BJ (cell line): ENCODE data around the gene PLA2G2D. TPM values are rescaled to one million over a fixed set of nuclear protein-coding genes. Genes with fewer than 3 reads are reported as not detected.

Experiments used
- CTCF ChIA-PET: fragments of 350-600 bp; formaldehyde crosslinking; extraction: SDS; loops from one replicate; lab custom pipeline; 2021; ENCODE audit warnings: antibody characterized with exemption, inconsistent platforms; lab: Yijun Ruan, JAX
- POLR2A ChIA-PET: fragments of 300-600 bp; sonication (Branson Sonifier 250); formaldehyde crosslinking; extraction: SDS; loops from one replicate; lab custom pipeline; 2021; ENCODE audit warnings: antibody characterized with exemption; lab: Charles Lee
- DNase-seq: peaks from one replicate; pipeline ENCODE4 v3.0.0-alpha.2; 2011; ENCODE audit warnings: low read depth
- H3K27me3 ChIP-seq: 2 replicates; pipeline ENCODE4 v1.6.0; 2011; ENCODE audit warnings: low read length; ENCODE audit not compliant: control insufficient read depth, insufficient read depth
- H3K36me3 ChIP-seq: 2 replicates; pipeline ENCODE4 v1.5.1; 2011; ENCODE audit warnings: low read length; ENCODE audit not compliant: control insufficient read depth, insufficient read depth
- H3K4me3 ChIP-seq: 2 replicates; pipeline ENCODE4 v1.5.1; 2011; ENCODE audit warnings: low read depth, mild to moderate bottlenecking, control low read depth, low read length
- CTCF ChIP-seq: IDR thresholded peaks from 2 replicates; pipeline ENCODE4 v1.5.1; 2011; ENCODE audit warnings: low read depth, mild to moderate bottlenecking, control low read depth, inconsistent platforms, low read length, moderate library complexity; ENCODE audit not compliant: insufficient read depth
- polyA plus RNA-seq: library from polyadenylated mRNA; depleted of rRNA; stranded (reverse); fragments of >200 nt; gene quantifications from 2 replicates; pipeline ENCODE4 v1.2.3, GENCODE V29; 2011

The PLA2G2D gene
- polyA plus RNA-seq, 1 experiment: not detected

GRCh38 chr1:20073256-20073655 is 46.1 kb downstream of the PLA2G2D start:
- CTCF ChIA-PET: no interaction called here
- no peaks in the 10 kb centered on the region; the same call in 1 of the 2 replicates for H3K27me3 ChIP-seq
- POLR2A ChIA-PET: no interaction called here
- no peak for TF ChIP-seq CTCF
- H3K36me3 ChIP-seq: no peaks in the 10 kb centered on the region
- DNase-seq: no peak
- H3K4me3 ChIP-seq: no peak overlapping the region

GRCh38 chr1:20072771-20073170 is 46.6 kb downstream of the PLA2G2D start:
- Histone ChIP-seq H3K27me3 (no peaks in the 10 kb centered on the region; the same call in 1 of the 2 replicates), H3K4me3 (no peak overlapping the region), H3K36me3 (no peaks in the 10 kb centered on the region)
- no peak for TF ChIP-seq CTCF
- ChIA-PET CTCF (no interaction called here), POLR2A (no interaction called here)
- DNase-seq: no peak

GRCh38 chr1:20071416-20071815 is 47.9 kb downstream of the PLA2G2D start:
- ChIA-PET POLR2A (no interaction called here), CTCF (interaction anchor here (0.7 to 0.8 kb wide), 2 partner anchors 8 to 16 kb away, joined by 3 to 4 read pairs; no protein-coding TSS in a partner anchor)
- no peaks in the 10 kb centered on the region; the same call in 1 of the 2 replicates for H3K27me3 ChIP-seq
- no peak overlapping the region for H3K4me3 ChIP-seq
- TF ChIP-seq CTCF: no peak
- no peaks in the 10 kb centered on the region for H3K36me3 ChIP-seq
- no peak for DNase-seq

- DNase-seq: no peak
- POLR2A ChIA-PET: no interaction called here
- no peaks in the 10 kb centered on the region for H3K36me3 ChIP-seq
- no peak overlapping the region for H3K4me3 ChIP-seq
- H3K27me3 ChIP-seq: no peaks in the 10 kb centered on the region; the same call in 1 of the 2 replicates
- no peak for TF ChIP-seq CTCF
- CTCF ChIA-PET: interaction anchor here (0.8 kb wide), 1 partner anchor 10 kb away, joined by 4 read pairs; no protein-coding TSS in a partner anchor
Observed at GRCh38 chr1:20070357-20070756, 49.0 kb downstream of the PLA2G2D start.

- CTCF ChIA-PET: no interaction called here
- TF ChIP-seq CTCF: no peak
- H3K36me3 ChIP-seq: no peaks in the 10 kb centered on the region
- no peak within 1 kb of the TSS for H3K4me3 ChIP-seq
- POLR2A ChIA-PET: no interaction called here
- no peak for DNase-seq
- no peaks in the 10 kb centered on the region; the same call in 1 of the 2 replicates for H3K27me3 ChIP-seq
Observed at GRCh38 chr1:20069874-20070273, 49.5 kb downstream of the PLA2G2D start, which contains the start of gene PLA2G5. TSS of gene PLA2G5 (plus strand) at chr1:20070194. CDS start at chr1:20084831, 14,637 bp downstream.
